Peyer's patch (tissue), 4 donors: ENCODE data around the gene LDLRAD4.

Experiments used
- POLR2A ChIP-seq, 2 donors: fragments of 450-650 bp; IDR thresholded peaks; one replicate each; pipeline ENCODE4 v1.5.1; 2017; ENCODE audit warnings: antibody characterized with exemption in 2 of 2, mild to moderate bottlenecking in 2 of 2, moderate library complexity in 2 of 2
- TF ChIP-seq, protein P1 (sequence below), 6 experiments: fragments of 450-650 bp in 4 of 6; fragments of 200-600 bp in 2 of 6; sonication (generic) in 1 of 6; IDR thresholded peaks; one replicate each; pipeline ENCODE4 v1.5.1; 2017 to 2019; ENCODE audit warnings: antibody characterized with exemption in 6 of 6, mild to moderate bottlenecking in 3 of 6, moderate library complexity in 1 of 6

GRCh38 chr18:13192970-13193369 lies 25.6 kb upstream of the LDLRAD4 start:
- TF ChIP-seq, protein P1, sequence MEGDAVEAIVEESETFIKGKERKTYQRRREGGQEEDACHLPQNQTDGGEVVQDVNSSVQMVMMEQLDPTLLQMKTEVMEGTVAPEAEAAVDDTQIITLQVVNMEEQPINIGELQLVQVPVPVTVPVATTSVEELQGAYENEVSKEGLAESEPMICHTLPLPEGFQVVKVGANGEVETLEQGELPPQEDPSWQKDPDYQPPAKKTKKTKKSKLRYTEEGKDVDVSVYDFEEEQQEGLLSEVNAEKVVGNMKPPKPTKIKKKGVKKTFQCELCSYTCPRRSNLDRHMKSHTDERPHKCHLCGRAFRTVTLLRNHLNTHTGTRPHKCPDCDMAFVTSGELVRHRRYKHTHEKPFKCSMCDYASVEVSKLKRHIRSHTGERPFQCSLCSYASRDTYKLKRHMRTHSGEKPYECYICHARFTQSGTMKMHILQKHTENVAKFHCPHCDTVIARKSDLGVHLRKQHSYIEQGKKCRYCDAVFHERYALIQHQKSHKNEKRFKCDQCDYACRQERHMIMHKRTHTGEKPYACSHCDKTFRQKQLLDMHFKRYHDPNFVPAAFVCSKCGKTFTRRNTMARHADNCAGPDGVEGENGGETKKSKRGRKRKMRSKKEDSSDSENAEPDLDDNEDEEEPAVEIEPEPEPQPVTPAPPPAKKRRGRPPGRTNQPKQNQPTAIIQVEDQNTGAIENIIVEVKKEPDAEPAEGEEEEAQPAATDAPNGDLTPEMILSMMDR (IDR thresholded peaks at IDR 0.05) = no peak
- TF ChIP-seq POLR2A (IDR thresholded peaks at IDR 0.05) = no peak
